ENCODE measurements around the gene SZRD1.
"Not testable (repeated sequence)": the region's sequence is repeated elsewhere in the genome, so short reads cannot be mapped to it uniquely, and the experiment has no call there.

DNA sequence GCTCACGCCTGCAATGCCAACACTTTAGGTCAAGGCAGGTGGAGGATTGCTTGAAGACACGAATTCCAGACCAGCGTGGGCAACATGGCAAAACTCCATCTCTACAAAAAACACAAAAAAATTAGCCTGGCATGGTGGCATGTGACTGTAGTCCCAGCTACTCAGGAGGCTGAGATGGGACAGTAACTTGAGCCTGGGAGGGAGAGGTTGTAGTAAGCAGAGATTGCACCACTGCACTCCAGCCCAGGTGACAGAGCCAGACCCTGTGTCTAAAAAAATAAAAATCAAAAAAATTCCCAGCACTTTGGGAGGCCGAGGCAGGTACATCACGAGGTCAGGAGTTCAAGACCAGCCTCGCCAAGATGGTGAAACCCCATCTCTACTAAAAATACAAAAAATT lies 23.8 kb upstream of the SZRD1 start:
- TF ChIP-seq, protein P1, sequence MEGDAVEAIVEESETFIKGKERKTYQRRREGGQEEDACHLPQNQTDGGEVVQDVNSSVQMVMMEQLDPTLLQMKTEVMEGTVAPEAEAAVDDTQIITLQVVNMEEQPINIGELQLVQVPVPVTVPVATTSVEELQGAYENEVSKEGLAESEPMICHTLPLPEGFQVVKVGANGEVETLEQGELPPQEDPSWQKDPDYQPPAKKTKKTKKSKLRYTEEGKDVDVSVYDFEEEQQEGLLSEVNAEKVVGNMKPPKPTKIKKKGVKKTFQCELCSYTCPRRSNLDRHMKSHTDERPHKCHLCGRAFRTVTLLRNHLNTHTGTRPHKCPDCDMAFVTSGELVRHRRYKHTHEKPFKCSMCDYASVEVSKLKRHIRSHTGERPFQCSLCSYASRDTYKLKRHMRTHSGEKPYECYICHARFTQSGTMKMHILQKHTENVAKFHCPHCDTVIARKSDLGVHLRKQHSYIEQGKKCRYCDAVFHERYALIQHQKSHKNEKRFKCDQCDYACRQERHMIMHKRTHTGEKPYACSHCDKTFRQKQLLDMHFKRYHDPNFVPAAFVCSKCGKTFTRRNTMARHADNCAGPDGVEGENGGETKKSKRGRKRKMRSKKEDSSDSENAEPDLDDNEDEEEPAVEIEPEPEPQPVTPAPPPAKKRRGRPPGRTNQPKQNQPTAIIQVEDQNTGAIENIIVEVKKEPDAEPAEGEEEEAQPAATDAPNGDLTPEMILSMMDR (conservative IDR thresholded peaks at IDR 0.05; ENCODE audit: low read depth, low read length): not testable (repeated sequence)
- TF ChIP-seq EZH2 (IDR thresholded peaks at IDR 0.05; ENCODE audit: low read length, unreplicated experiment); EZH2phosphoT487 (IDR thresholded peaks at IDR 0.05; ENCODE audit: borderline replicate concordance, low read length): not testable (repeated sequence)
